Loucy (cell line): ENCODE results near the gene AHNAK2.

Source experiments
- H2AFZ ChIP-seq: fragments of 200-600 bp; sonication (generic); 2 replicates; pipeline ENCODE4 v1.6.0; 2016; ENCODE audit warnings: antibody characterized with exemption, mild to moderate bottlenecking, low read length, moderate library complexity
- H3F3A ChIP-seq: fragments of 200-600 bp; 2 replicates; pipeline ENCODE4 v1.6.0; 2016; ENCODE audit warnings: antibody characterized with exemption, low read depth, mild to moderate bottlenecking
- H3K27me3 ChIP-seq: fragments of 200-600 bp; sonication (generic); 2 replicates; pipeline ENCODE4 v1.6.1; 2014; ENCODE audit warnings: low read length, mild to moderate bottlenecking; ENCODE audit not compliant: insufficient read depth, poor library complexity, severe bottlenecking
- H3K36me3 ChIP-seq: fragments of 200-600 bp; sonication (generic); 2 replicates; pipeline ENCODE4 v1.6.1; 2016; ENCODE audit warnings: low read length; ENCODE audit not compliant: insufficient read depth
- H3K4me1 ChIP-seq: fragments of 200-600 bp; sonication (generic); 2 replicates; pipeline ENCODE4 v1.5.1; 2014; ENCODE audit warnings: low read length, mild to moderate bottlenecking; ENCODE audit not compliant: insufficient read depth, poor library complexity, severe bottlenecking
- H3K4me2 ChIP-seq: fragments of 200-600 bp; sonication (generic); 2 replicates; pipeline ENCODE4 v1.6.0; 2014; ENCODE audit warnings: antibody characterized with exemption, low read length, low read depth, mild to moderate bottlenecking; ENCODE audit not compliant: poor library complexity, severe bottlenecking
- H3K4me3 ChIP-seq: fragments of 200-600 bp; sonication (generic); 2 replicates; pipeline ENCODE4 v1.5.1; 2014; ENCODE audit warnings: low read length, mild to moderate bottlenecking, mixed read lengths; ENCODE audit not compliant: poor library complexity, severe bottlenecking
- H3K79me2 ChIP-seq: fragments of 200-600 bp; sonication (generic); 2 replicates; pipeline ENCODE4 v1.6.1; 2014; ENCODE audit warnings: low read length; ENCODE audit not compliant: insufficient read depth
- H3K9ac ChIP-seq: fragments of 200-600 bp; sonication (generic); 2 replicates; pipeline ENCODE4 v1.6.0; 2014; ENCODE audit warnings: mild to moderate bottlenecking, low read depth, low read length, moderate library complexity; ENCODE audit not compliant: poor library complexity, severe bottlenecking
- H3K9me2 ChIP-seq: fragments of 200-600 bp; sonication (generic); replicated peaks from 2 replicates; pipeline ENCODE4 v1.6.1; 2016; ENCODE audit warnings: low read depth, low read length, mixed read lengths
- H3K9me3 ChIP-seq: fragments of 200-600 bp; sonication (generic); 2 replicates; pipeline ENCODE4 v1.6.1; 2014; ENCODE audit warnings: mild to moderate bottlenecking, antibody characterized with exemption, low read length, low read depth; ENCODE audit not compliant: insufficient read depth
- H4K20me1 ChIP-seq: fragments of 200-600 bp; sonication (generic); 2 replicates; pipeline ENCODE4 v1.6.0; 2014; ENCODE audit warnings: antibody characterized with exemption, low read length, mild to moderate bottlenecking; ENCODE audit not compliant: insufficient read depth, poor library complexity, severe bottlenecking
- CTCF ChIP-seq: fragments of 200-600 bp; sonication (generic); conservative IDR thresholded peaks from 2 replicates; pipeline ENCODE4 v1.5.1; 2014; ENCODE audit warnings: mild to moderate bottlenecking, antibody characterized with exemption, low read length
- EZH2phosphoT487 ChIP-seq: fragments of 200-600 bp; IDR thresholded peaks from 2 replicates; pipeline ENCODE4 v1.6.1; 2018; ENCODE audit warnings: antibody characterized with exemption, mild to moderate bottlenecking, moderate library complexity, borderline replicate concordance

The AHNAK2 gene

GRCh38 chr14:104937694-104938365 is 40.3 kb downstream of the AHNAK2 start:
- Histone ChIP-seq H3K4me1 (no peaks in the 10 kb centered on the region), H3K9me2 (no peaks in the 10 kb centered on the region), H3K9ac (no peak overlapping the region), H4K20me1 (no peaks in the 10 kb centered on the region), H3K27me3 (no peaks in the 10 kb centered on the region), H3F3A (no peaks in the 10 kb centered on the region), H3K4me2 (no peak overlapping the region), H3K36me3 (no peaks in the 10 kb centered on the region), H3K4me3 (no peak overlapping the region), H3K79me2 (no peaks in the 10 kb centered on the region), H2AFZ (no peak overlapping the region), H3K9me3 (no peaks in the 10 kb centered on the region)
- TF ChIP-seq CTCF (no peak), EZH2phosphoT487 (no peak)

GRCh38 chr14:104937161-104937560 is 41.0 kb downstream of the AHNAK2 start:
- Histone ChIP-seq H3K9me2 (no peaks in the 10 kb centered on the region), H3K9me3 (no peaks in the 10 kb centered on the region), H3K4me2 (no peak overlapping the region), H4K20me1 (no peaks in the 10 kb centered on the region), H2AFZ (no peak overlapping the region), H3K4me1 (no peaks in the 10 kb centered on the region), H3K27me3 (no peaks in the 10 kb centered on the region), H3K4me3 (no peak overlapping the region), H3K36me3 (no peaks in the 10 kb centered on the region), H3K79me2 (no peaks in the 10 kb centered on the region), H3K9ac (no peak overlapping the region), H3F3A (no peaks in the 10 kb centered on the region)
- TF ChIP-seq EZH2phosphoT487: no peak

- no peak overlapping the region for H3K4me3 ChIP-seq
- H3K4me2 ChIP-seq: no peak overlapping the region
- no peak for TF ChIP-seq EZH2phosphoT487
- no peak for TF ChIP-seq CTCF
- no peaks in the 10 kb centered on the region for H3K79me2 ChIP-seq
- no peaks in the 10 kb centered on the region for H3K9me2 ChIP-seq
- H4K20me1 ChIP-seq: no peaks in the 10 kb centered on the region
- no peak overlapping the region for H3K9ac ChIP-seq
- H3K4me1 ChIP-seq: no peaks in the 10 kb centered on the region
- H3K36me3 ChIP-seq: no peaks in the 10 kb centered on the region
- no peaks in the 10 kb centered on the region for H3K27me3 ChIP-seq
- H3K9me3 ChIP-seq: no peaks in the 10 kb centered on the region
- no peak overlapping the region for H2AFZ ChIP-seq
- H3F3A ChIP-seq: no peaks in the 10 kb centered on the region
These were observed 41.6 kb downstream of the AHNAK2 start for GRCh38 chr14:104936361-104937155.
